ENCODE results near the gene IQCM.

Gene IQCM

DNA sequence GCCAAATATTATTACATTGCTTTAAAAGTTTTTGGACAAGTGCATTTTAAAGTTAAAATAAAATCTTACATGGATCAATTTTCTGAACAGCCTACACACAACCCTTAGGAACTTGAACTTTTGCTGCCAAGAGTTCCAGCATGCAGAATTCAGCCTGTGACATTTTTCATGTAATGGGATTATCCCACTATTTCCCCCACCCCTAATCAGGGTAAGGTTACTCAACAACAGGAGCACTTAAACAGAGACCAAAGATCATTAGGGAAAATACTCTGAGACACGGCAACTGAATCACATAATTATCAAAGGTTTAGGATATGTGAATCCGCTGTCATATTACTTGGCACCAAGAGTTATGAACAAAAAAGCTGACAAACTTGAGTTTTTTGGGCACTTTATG lies 47.2 kb downstream of the IQCM start:
- DNase-seq, result no peak

DNA sequence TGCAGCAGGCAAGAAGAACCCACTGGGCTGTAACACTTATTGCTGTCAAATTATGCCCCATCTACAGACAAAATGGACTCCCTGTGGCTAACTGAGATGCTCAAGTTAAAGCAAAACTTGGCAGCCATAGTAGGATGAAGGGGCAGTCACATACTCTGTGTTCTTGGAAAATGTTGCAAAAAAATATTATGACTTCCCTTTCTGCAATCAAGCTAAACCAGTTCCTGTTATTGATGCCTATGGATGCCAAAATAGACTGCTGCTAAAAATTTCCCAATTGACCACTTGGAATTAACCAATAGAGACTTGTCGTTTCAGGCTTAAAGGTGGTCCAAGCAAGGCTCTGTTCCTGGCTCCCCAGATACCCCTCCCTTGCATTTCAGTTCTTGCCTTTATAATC lies 49.5 kb downstream of the IQCM start:
- DNase-seq, result no peak

GRCh38 chr4:149765630-149766029 lies 50.0 kb downstream of the IQCM start:
- no peak for DNase-seq

DNA sequence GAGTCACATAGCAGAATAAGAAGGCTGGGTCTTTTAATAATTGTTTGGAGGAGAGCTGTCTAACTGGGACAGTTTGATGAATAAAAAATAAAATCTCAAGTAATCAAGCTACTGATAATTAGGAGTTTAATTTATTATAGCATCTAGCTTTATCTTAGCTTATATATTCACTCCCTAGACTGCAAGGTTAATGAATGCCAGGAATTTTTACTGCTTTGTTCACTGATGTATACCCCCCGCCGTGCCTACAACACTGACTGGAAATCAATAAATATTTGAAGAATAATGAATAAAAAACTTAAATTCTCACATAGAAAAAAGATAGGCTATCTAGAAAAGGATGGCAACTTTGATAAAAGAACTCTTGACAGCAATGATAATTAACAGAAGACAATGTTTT lies 59.7 kb downstream of the IQCM start:
- no peak for DNase-seq

- DNase-seq, result no peak
Measured at GRCh38 chr4:149754526-149754925, 61.1 kb downstream of the IQCM start.

GRCh38 chr4:149752729-149753128 lies 62.9 kb downstream of the IQCM start:
- DNase-seq, result no peak

DNA sequence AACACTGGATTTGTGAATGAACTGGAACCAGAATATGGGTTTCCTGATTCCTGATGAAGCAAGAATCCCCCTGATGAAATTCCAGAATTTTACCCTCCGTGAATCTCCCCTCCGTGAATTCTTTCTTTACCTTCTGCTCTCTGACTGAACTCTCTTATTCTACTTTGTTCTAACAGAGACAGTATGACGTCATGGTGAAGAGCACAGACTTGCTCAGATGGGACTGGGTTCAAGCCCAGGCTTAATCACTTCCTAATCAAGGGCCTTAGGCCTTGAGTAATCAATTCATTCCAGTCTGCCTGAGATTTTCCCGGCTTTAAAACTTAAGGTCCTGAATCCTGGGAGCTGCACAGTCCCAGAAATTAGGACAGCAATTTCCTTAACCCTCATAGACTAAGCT lies 64.5 kb downstream of the IQCM start:
- no peak for DNase-seq

DNA sequence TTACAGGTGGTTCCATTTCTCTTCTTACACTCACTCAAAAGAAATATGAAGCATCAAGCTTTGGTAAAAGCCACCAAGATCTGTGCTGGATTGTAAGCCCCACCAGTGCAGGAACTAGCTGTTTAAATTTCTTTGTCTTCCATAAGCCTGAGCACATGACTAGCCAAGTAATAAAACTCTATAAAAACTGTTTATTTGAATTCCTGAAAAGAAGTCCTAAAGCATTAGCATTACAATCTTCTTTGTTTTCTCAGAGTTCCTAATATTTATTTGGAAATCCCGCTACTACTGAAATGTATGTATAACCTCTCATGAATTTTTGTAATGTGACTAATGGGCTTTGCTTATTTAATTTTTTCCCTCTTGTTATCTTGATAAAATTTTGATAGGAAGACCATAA lies 65.9 kb downstream of the IQCM start:
- DNase-seq, result no peak

- DNase-seq, result no peak
Measured at GRCh38 chr4:149747646-149748045, 68.0 kb downstream of the IQCM start.

GRCh38 chr4:149746276-149746675 lies 69.4 kb downstream of the IQCM start:
- DNase-seq, result no peak

DNA sequence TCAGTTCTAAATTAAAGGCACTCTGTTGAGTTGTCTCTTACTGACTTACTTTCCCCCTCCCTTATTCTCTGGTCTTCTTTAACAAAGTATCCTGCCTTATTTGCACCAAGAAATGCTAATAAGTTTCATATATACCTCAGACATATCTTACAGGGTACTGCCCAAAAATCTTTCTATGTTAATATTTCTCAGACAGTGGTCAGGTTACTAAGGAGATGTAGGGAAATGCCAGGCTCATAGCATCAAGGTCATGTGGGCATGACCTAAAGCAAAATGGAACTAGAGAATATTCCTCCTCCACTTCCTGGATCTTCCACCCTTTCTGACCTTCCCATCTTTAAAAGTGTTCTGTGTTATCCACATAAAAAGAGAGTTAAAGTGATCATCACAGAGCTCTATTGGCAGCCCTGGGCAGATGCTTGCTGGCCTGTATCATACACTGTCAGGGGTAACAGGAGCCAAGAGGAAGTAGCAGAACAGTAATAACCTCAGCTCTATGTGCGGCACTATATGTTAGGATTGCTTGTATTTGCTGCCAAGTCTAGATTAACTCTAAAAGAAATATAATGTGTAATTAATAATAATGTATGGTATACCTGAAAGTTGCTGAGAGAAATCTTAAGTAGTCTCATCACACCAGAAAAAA lies 74.3 kb downstream of the IQCM start:
- no peak for DNase-seq

DNA sequence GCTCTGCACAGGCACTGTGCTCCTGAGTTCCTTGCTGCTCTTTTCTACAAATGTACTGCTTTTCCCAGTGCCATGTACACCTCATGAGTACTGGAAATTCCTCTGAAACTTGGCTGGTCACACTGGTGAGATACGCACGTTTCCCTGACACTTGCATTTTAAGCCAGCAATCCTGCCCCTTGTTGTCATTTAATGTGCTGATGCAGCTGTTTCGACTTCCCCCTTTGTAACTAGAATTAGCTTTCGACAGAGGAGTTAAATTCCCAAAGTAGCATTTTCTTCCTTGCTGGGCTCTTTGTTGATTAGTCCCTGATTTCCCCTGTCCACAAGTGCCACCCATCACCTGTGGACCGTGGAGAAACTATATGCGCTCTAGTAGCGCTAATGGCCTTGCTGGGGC lies 77.5 kb downstream of the IQCM start:
- DNase-seq, result no peak

- no peak for DNase-seq
Measured at GRCh38 chr4:149735796-149736195, 79.8 kb downstream of the IQCM start.

DNA sequence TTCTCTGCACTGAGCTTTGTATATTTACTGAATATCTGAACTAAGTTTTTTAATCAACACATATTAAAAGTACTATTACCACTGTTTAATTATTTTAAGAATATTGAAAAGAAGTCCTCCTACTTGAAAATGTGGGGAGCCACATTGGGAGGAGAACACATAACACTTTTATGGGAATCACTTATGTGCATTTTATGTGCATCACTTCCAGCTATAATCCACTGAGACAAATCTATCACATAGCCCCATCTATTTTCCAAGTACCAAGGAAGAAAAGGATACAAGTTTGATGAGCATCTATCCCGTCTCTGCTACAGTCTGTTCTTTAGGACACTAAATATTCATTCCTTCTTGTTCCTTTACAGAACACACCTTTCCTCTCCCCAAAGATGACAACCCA lies 87.2 kb downstream of the IQCM start:
- no peak for DNase-seq

DNA sequence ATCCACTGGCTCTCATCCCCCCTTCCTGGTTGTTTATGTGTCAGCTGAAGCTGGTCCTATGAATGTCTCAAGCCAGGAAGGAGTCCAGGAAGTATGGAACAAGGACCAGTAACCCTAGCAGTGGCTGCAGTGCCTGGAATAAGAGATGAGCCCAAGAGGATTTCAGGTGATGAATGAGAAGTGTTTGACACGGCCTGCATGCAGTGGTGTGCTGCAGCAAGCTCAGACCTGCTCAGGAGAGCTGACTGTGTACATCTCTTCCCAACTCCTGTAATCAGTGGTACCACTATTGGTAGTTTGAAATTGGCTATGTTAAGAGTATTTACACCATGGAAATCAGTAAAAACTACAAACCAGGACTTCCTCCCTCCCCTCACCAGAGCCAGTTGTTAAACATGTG lies 88.0 kb downstream of the IQCM start:
- DNase-seq, result no peak

- DNase-seq, result no peak
Measured at GRCh38 chr4:149723065-149723464, 92.6 kb downstream of the IQCM start.

DNA sequence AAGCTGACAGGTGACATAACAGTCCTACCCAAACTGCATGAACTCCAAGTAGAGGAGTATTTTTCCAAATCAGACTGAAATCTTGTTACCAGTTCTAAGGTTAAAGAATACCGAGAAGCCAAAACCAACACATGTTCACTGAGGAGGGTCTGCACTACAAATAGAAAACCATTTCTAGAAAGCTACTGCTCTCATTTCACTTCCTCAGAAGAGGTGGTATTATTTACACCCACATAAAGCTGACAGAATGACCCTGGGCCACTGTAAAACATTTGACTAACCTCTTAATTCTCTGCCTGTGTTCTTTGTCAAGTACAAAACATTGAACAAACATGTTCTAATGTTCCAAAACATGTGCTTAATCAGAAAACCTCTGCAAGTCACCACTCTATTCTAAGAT lies 95.8 kb downstream of the IQCM start:
- DNase-seq, result no peak

GRCh38 chr4:149719357-149719756 lies 96.3 kb downstream of the IQCM start:
- DNase-seq, result no peak

GRCh38 chr4:149718500-149718899 lies 97.1 kb downstream of the IQCM start:
- DNase-seq, result no peak

- no peak for DNase-seq
Measured at GRCh38 chr4:149716728-149717127, 98.9 kb downstream of the IQCM start.

DNA sequence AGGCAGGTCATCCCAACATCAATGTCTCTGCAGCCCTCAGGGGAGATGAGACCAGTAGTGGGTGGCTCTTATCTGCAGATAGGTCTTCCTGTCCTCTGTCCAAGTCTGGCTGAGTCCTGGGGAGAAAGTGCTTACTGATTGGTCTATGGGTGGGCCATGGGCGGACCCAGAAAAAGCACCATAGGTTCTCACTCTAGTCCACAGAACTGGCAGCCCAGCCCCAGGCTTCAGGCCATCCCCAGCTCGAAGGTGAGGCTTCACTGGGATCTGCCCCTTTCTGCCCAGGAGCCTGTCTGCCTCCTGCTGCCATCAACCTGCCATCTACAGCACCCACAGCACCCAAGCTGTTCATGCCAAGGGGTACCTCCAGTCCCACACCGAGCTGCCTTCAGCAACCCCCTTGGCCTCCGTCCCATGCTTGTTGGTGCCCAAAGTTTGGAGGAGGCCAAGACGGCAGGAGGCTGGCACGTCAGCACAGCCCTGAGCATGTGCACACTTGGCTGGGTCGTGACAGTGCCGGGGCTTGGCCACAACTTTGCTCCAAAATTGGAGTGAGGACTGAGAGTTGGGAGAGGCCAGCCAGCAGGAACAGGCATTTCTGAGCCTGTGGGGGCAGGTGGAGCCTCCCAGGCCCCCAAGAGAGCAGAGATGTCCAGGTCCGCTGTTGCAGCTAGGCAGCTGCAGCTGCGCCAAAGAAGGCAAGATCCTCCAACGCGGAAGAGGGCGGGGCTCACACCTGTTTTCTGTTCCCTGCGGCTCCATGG lies 99.6 kb downstream of the IQCM start:
- DNase-seq, result no peak

DNA sequence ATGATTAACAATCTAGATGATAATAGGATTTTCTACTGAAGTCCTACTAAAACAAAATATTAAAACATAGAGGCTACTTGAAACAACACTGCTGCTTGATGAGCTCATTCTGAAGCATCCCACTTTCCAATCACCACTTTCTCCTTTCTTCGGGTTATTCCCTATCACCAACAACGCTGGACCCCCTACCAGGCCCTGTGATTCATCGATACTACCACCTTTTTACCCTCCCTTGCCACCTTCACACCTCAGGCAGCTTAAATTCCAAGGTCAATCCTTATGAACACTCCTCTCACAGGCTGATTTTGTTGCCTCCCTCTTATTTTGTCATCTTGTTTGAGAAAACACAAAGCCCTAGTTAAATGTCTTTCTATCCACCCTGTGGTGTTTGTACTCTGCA lies 102.6 kb downstream of the IQCM start:
- no peak for DNase-seq

- DNase-seq, result no peak
Measured at GRCh38 chr4:149711593-149712365, 103.9 kb downstream of the IQCM start.

DNA sequence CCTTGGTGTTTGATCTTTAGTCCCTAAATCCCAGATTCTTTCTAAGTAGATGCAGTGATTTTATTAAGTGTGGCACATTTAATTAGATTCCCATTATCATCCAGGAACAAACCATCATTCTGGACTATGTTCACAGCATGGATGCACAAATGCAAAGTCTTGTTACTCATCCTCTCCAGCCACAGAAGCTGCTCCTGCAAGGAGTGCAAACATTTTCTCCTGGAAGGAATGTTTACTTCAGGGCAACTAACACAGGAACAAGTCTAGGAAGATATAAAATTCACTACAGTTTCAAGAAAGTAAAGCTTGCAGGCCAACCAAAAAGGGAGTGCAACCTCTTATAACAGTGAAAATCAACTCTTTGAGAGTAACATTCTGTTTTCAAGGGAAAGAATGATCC lies 106.0 kb downstream of the IQCM start:
- no peak for DNase-seq

Data from activated gamma-delta T cell (primary cell).